Measurements from ENCODE around the gene XPNPEP3. TPM values are rescaled to one million over a fixed set of nuclear protein-coding genes. Genes with fewer than 3 reads are reported as not detected.
"Not testable (repeated sequence)": the region's sequence is repeated elsewhere in the genome, so short reads cannot be mapped to it uniquely, and the experiment has no call there.

XPNPEP3 gene
- total RNA-seq, 1 donor from 2014 or later = 22.5 TPM

GRCh38 chr22:40857309-40857855 is 434 bp downstream of the XPNPEP3 start:
- DNase-seq (ENCODE audit: extremely low spot score, unreplicated experiment) = peak; percentile 84
- H3K4me1 Mint-ChIP-seq (ENCODE audit: unreplicated experiment) = peaks cover 47% of the 10 kb centered on the region

GRCh38 chr22:40862013-40862412 is 5.1 kb downstream of the XPNPEP3 start, which contains the start of gene DNAJB7:
Gene DNAJB7, minus strand, starts transcription at chr22:40862113. Its CDS starts 119 bp downstream, at chr22:40861994.
- H3K27me3 Mint-ChIP-seq (ENCODE audit: unreplicated experiment) = no peaks in the 10 kb centered on the region
- peaks cover 12% of the 10 kb centered on the region for H3K36me3 Mint-ChIP-seq (ENCODE audit: unreplicated experiment)
- H3K27ac Mint-ChIP-seq (ENCODE audit: unreplicated experiment) = no peak within 1 kb of the TSS
- no peak for TF ChIP-seq CTCF (IDR thresholded peaks at IDR 0.05)
- DNase-seq (ENCODE audit: extremely low spot score, unreplicated experiment) = no peak
- H3K4me3 Mint-ChIP-seq (ENCODE audit: unreplicated experiment) = no peak within 1 kb of the TSS
- H3K9me3 Mint-ChIP-seq (ENCODE audit: unreplicated experiment) = no peaks in the 10 kb centered on the region
- H3K4me1 Mint-ChIP-seq (ENCODE audit: unreplicated experiment) = peaks cover 17% of the 10 kb centered on the region

More at GRCh38 chr22:40857309-40857855, 434 bp downstream of the XPNPEP3 start:
- H3K36me3 Mint-ChIP-seq (ENCODE audit: unreplicated experiment) = peaks cover 10% of the 10 kb centered on the region
- no peak for TF ChIP-seq CTCF (IDR thresholded peaks at IDR 0.05)
- H3K4me3 Mint-ChIP-seq (ENCODE audit: unreplicated experiment) = peak overlapping the region; percentile 97
- H3K9me3 Mint-ChIP-seq (ENCODE audit: unreplicated experiment) = no peaks in the 10 kb centered on the region
- H3K27me3 Mint-ChIP-seq (ENCODE audit: unreplicated experiment) = no peaks in the 10 kb centered on the region
- H3K27ac Mint-ChIP-seq (ENCODE audit: unreplicated experiment) = peak overlapping the region; percentile 100

GRCh38 chr22:40862537-40862936 is 5.6 kb downstream of the XPNPEP3 start:
- Mint-ChIP-seq H3K4me1 (ENCODE audit: unreplicated experiment) (peaks cover 14% of the 10 kb centered on the region), H3K36me3 (ENCODE audit: unreplicated experiment) (peaks cover 13% of the 10 kb centered on the region), H3K27ac (ENCODE audit: unreplicated experiment) (no peak overlapping the region), H3K9me3 (ENCODE audit: unreplicated experiment) (no peaks in the 10 kb centered on the region), H3K27me3 (ENCODE audit: unreplicated experiment) (no peaks in the 10 kb centered on the region), H3K4me3 (ENCODE audit: unreplicated experiment) (no peak overlapping the region)
- TF ChIP-seq CTCF (IDR thresholded peaks at IDR 0.05) = no peak
- DNase-seq (ENCODE audit: extremely low spot score, unreplicated experiment) = no peak

- H3K4me3 Mint-ChIP-seq (ENCODE audit: unreplicated experiment) = no peak overlapping the region
- TF ChIP-seq CTCF (IDR thresholded peaks at IDR 0.05) = no peak
- no peak for DNase-seq (ENCODE audit: extremely low spot score, unreplicated experiment)
- no peaks in the 10 kb centered on the region for H3K4me1 Mint-ChIP-seq (ENCODE audit: unreplicated experiment)
- no peaks in the 10 kb centered on the region for H3K27me3 Mint-ChIP-seq (ENCODE audit: unreplicated experiment)
- no peak overlapping the region for H3K27ac Mint-ChIP-seq (ENCODE audit: unreplicated experiment)
- H3K9me3 Mint-ChIP-seq (ENCODE audit: unreplicated experiment) = no peaks in the 10 kb centered on the region
- peaks cover 15% of the 10 kb centered on the region for H3K36me3 Mint-ChIP-seq (ENCODE audit: unreplicated experiment)
Measured at GRCh38 chr22:40867109-40867508, 10.2 kb downstream of the XPNPEP3 start.

GRCh38 chr22:40868379-40868778 is 11.4 kb downstream of the XPNPEP3 start:
- not testable (repeated sequence) for H3K27ac Mint-ChIP-seq (ENCODE audit: unreplicated experiment); DNase-seq (ENCODE audit: extremely low spot score, unreplicated experiment); H3K9me3 Mint-ChIP-seq (ENCODE audit: unreplicated experiment); H3K4me3 Mint-ChIP-seq (ENCODE audit: unreplicated experiment); H3K4me1 Mint-ChIP-seq (ENCODE audit: unreplicated experiment); H3K27me3 Mint-ChIP-seq (ENCODE audit: unreplicated experiment)
- peaks cover 11% of the 10 kb centered on the region for H3K36me3 Mint-ChIP-seq (ENCODE audit: unreplicated experiment)
